H7 (cell line): ENCODE measurements around the gene TLK1. TPM values are rescaled to one million over a fixed set of nuclear protein-coding genes. Genes with fewer than 3 reads are reported as not detected.

Experiments used
- DNase-seq: peaks from one replicate; pipeline ENCODE4 v3.0.0; 2012
- H3K27me3 ChIP-seq: 2 replicates; pipeline ENCODE4 v1.6.0; 2011; ENCODE audit warnings: mild to moderate bottlenecking, low read length; ENCODE audit not compliant: control insufficient read depth, insufficient read depth
- H3K36me3 ChIP-seq: replicated peaks from 2 replicates; pipeline ENCODE4 v1.5.1; 2011; ENCODE audit warnings: low read length; ENCODE audit not compliant: control insufficient read depth, insufficient read depth
- H3K4me3 ChIP-seq: 2 replicates; pipeline ENCODE4 v1.5.1; 2011; ENCODE audit warnings: low read depth, mild to moderate bottlenecking, control low read depth, low read length, moderate library complexity; ENCODE audit not compliant: insufficient read depth
- total RNA-seq: library from RNA; depleted of rRNA; stranded (reverse); fragments of >200 nt; shearing (Covaris generic); gene quantifications from 2 replicates; pipeline ENCODE4 v1.2.3, GENCODE V29; 2014; rRNA removed

The TLK1 gene
- total RNA-seq, 1 experiment from 2014 or later = 14.1 TPM

DNA sequence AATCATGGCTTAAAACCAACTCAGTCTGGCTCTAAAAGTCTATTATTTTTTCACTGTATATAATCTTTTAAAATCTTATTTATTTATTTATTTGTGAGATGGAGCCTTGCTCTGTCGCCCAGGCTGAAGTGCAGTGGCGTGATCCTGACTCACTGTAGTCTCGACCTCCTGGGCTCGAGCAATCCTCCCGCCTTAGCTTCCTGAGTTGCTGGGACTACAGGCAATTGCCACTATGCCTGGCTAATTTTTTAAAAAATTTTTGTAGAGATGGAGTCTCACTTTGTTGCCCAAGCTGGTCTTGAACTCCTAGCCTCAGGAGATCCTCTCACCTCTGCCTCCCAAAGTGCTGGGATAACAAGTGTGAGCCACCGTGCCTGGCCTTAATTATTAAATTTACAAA is 217.1 kb downstream of the TLK1 start:
- Histone ChIP-seq H3K27me3 (no peaks in the 10 kb centered on the region), H3K4me3 (no peak overlapping the region), H3K36me3 (no peaks in the 10 kb centered on the region)
- DNase-seq = no peak

DNA sequence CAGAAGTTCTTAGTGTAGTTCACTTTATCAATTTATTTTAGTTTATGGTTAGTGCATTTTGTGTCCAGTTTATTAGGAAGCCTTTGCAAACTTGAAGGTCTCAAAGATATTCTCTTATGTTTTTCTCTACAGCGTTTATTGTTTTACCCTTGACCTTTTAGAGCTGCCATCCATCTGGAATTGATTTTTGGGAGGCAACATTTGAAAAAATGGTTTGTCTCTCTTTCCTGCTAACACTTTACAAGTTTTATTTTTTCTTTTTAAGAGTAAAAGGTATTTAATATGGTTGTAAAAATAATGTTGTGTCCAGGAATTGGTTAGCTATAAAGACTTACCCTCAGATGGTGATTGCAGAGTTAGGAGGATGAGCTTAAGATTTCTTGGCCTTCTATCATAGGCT is 217.7 kb downstream of the TLK1 start:
- H3K4me3 ChIP-seq = no peak overlapping the region
- DNase-seq = no peak
- H3K27me3 ChIP-seq = no peaks in the 10 kb centered on the region
- H3K36me3 ChIP-seq = no peaks in the 10 kb centered on the region

DNA sequence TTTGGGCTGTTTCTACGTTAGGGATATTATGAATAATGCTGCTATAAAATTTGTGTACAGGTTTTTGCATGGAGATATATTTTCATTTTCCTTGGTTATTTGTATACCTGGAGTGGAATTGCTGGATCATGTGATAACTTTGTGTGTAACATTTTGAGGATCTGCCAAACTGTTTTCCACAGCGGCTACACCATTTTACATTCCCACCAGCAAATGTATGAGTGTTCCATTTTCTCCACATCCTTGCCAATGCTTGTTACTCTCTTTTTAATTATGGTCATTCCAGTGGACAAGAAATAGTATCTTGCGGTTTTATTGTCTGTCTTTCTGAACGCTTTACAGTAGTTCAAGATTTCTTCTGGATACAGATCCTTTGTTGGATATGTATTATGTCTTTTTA is 218.1 kb downstream of the TLK1 start:
- no peak overlapping the region for H3K4me3 ChIP-seq
- DNase-seq = no peak
- H3K27me3 ChIP-seq = no peaks in the 10 kb centered on the region
- H3K36me3 ChIP-seq = no peaks in the 10 kb centered on the region

Other genes starting within 250 kb of the TLK1 start
- gene GORASP2, start 231.6 kb downstream of the TLK1 start, total RNA-seq = 49.1 and 65.3 TPM in 2 replicates